Keratinocyte (primary cell): ENCODE results near the gene MYL5. TPM values are rescaled to one million over a fixed set of nuclear protein-coding genes. Genes with fewer than 3 reads are reported as not detected.

Experiments
- DNase-seq: peaks from one replicate; pipeline ENCODE4 v3.0.0-alpha.2; 2011; ENCODE audit warnings: low read depth, missing footprints, low spot score
- FAIRE-seq: peaks from 2 replicates; lab custom pipeline; 2011; peaks lifted over from hg19 to GRCh38; lab: Jason Lieb, UNC
- H2AFZ ChIP-seq: 2 replicates; pipeline ENCODE4 v1.6.0; 2012; ENCODE audit warnings: low read length, control low read depth, inconsistent platforms; ENCODE audit not compliant: control insufficient read depth
- H3K27ac ChIP-seq: 2 replicates; pipeline ENCODE4 v1.5.1; 2011; ENCODE audit warnings: low read length; ENCODE audit not compliant: control insufficient read depth, insufficient read depth
- H3K27me3 ChIP-seq: 3 replicates; pipeline ENCODE4 v1.6.0; 2011; ENCODE audit warnings: low read length; ENCODE audit not compliant: control insufficient read depth, insufficient read depth; ENCODE audit errors: extremely low read depth
- H3K36me3 ChIP-seq, 2 experiments: 2 replicates in 1 of 2; 3 replicates in 1 of 2; pipeline ENCODE4 v1.5.1; 2011; ENCODE audit warnings: low read length in 2 of 2, mild to moderate bottlenecking in 1 of 2; ENCODE audit not compliant: control insufficient read depth in 2 of 2, insufficient read depth in 2 of 2; ENCODE audit errors: extremely low read depth in 1 of 2
- H3K4me1 ChIP-seq: 3 replicates; pipeline ENCODE4 v1.5.1; 2011; ENCODE audit warnings: low read length; ENCODE audit not compliant: control insufficient read depth, insufficient read depth; ENCODE audit errors: extremely low read depth
- H3K4me2 ChIP-seq: 3 replicates; pipeline ENCODE4 v1.6.0; 2011; ENCODE audit warnings: low read depth, low read length; ENCODE audit not compliant: control insufficient read depth, insufficient read depth; ENCODE audit errors: extremely low read depth
- H3K4me3 ChIP-seq, 3 experiments: fragments of 200-600 bp in 1 of 3; sonication (generic) in 1 of 3; 2 replicates in 2 of 3; 3 replicates in 1 of 3; pipeline ENCODE4 v1.5.1; 2011 to 2016; ENCODE audit warnings: low read length in 3 of 3, mild to moderate bottlenecking in 3 of 3, control low read depth in 2 of 3, inconsistent platforms in 1 of 3, low read depth in 1 of 3, mixed read lengths in 1 of 3, mixed run types in 1 of 3, moderate library complexity in 1 of 3; ENCODE audit not compliant: control insufficient read depth in 2 of 3, insufficient read depth in 2 of 3; ENCODE audit errors: extremely low read depth in 1 of 3
- H3K79me2 ChIP-seq: 2 replicates; pipeline ENCODE4 v1.6.0; 2012; ENCODE audit warnings: low read length; ENCODE audit not compliant: control insufficient read depth, insufficient read depth
- H3K9ac ChIP-seq: 3 replicates; pipeline ENCODE4 v1.6.0; 2011; ENCODE audit warnings: low read length; ENCODE audit not compliant: control insufficient read depth, insufficient read depth; ENCODE audit errors: extremely low read depth
- H3K9me1 ChIP-seq: 3 replicates; pipeline ENCODE4 v1.6.0; 2011; ENCODE audit warnings: low read length; ENCODE audit not compliant: control insufficient read depth, insufficient read depth; ENCODE audit errors: extremely low read depth
- H3K9me3 ChIP-seq: 2 replicates; pipeline ENCODE4 v1.5.1; 2012; ENCODE audit warnings: low read depth, low read length; ENCODE audit not compliant: control insufficient read depth
- H4K20me1 ChIP-seq: 3 replicates; pipeline ENCODE4 v1.6.0; 2011; ENCODE audit warnings: low read length; ENCODE audit not compliant: control insufficient read depth, insufficient read depth; ENCODE audit errors: extremely low read depth
- CTCF ChIP-seq, 3 experiments: IDR thresholded peaks in 1 of 3; conservative IDR thresholded peaks in 1 of 3; optimal IDR thresholded peaks in 1 of 3; 2 replicates in 2 of 3; 3 replicates in 1 of 3; pipeline versions ENCODE3 to v1.5.1; 2011; ENCODE audit warnings: low read length in 3 of 3, mild to moderate bottlenecking in 3 of 3, moderate library complexity in 2 of 3, control low read depth in 1 of 3, inconsistent platforms in 1 of 3; ENCODE audit not compliant: insufficient read depth in 2 of 3; ENCODE audit errors: extremely low read depth in 1 of 3
- EZH2 ChIP-seq: IDR thresholded peaks from one replicate; pipeline ENCODE4 v1.6.1; 2012; ENCODE audit warnings: inconsistent platforms, mild to moderate bottlenecking, low read length, moderate library complexity
- dilution Hi-C: fragments of 300-500 bp; cut with MboI; formaldehyde crosslinking; loops from one replicate; pipeline ENCODE4 v1.7.0; 2020; ENCODE audit warnings: low sequenced_read_pairs; ENCODE audit not compliant: extremely low pct_ligation_motif_present
- polyA plus RNA-seq, 5 experiments: library from polyadenylated mRNA; depleted of rRNA in 3 of 5; stranded (reverse) in 3 of 5; stranded (forward) in 1 of 5; unstranded in 1 of 5; fragments of >200 nt; gene quantifications; 1 replicate in 1 of 5; 2 replicates in 3 of 5; 3 replicates in 1 of 5; pipeline versions ENCODE4 v1.2.1 to v1.2.3, GENCODE V29; 2011 to 2012; ENCODE audit warnings: missing spikeins in 2 of 5, low read depth in 1 of 5, low replicate concordance in 1 of 5

The MYL5 gene
- polyA plus RNA-seq, 1 donor (not counting 4 experiments of a cell fraction or from before 2014, with no cell fraction given): 8.0 TPM

GRCh38 chr4:688854-689681 lies 14.7 kb downstream of the MYL5 start, which contains the start of gene SLC49A3:
Gene SLC49A3 (minus strand): TSS chr4:689151. CDS start chr4:689127, 24 bp downstream.
- no peaks in the 10 kb centered on the region for H3K9me1 ChIP-seq
- peaks cover 6% of the 10 kb centered on the region for H3K4me1 ChIP-seq
- no peaks in the 10 kb centered on the region for H4K20me1 ChIP-seq
- no peak within 1 kb of the TSS for H3K27ac ChIP-seq
- no peak within 1 kb of the TSS for H3K4me3 ChIP-seq
- H3K27me3 ChIP-seq: peaks cover 11% of the 10 kb centered on the region
- H3K79me2 ChIP-seq: no peaks in the 10 kb centered on the region
- FAIRE-seq (no peak), DNase-seq (no peak)
- H3K4me2 ChIP-seq: no peak within 1 kb of the TSS
- TF ChIP-seq EZH2 (no peak), CTCF (optimal IDR thresholded peaks at IDR 0.05 in 1 of 3, IDR thresholded peaks at IDR 0.05 in 1 of 3, conservative IDR thresholded peaks at IDR 0.05 in 1 of 3; ENCODE audit: extremely low read depth in 1 of 3, insufficient read depth in 2 of 3, low read length in 3 of 3) (no peak)
- H2AFZ ChIP-seq: no peak within 1 kb of the TSS
- no peaks in the 10 kb centered on the region for H3K36me3 ChIP-seq
- no peaks in the 10 kb centered on the region for H3K9me3 ChIP-seq
- dilution Hi-C loops: no loop called here
- no peak within 1 kb of the TSS for H3K9ac ChIP-seq

DNA sequence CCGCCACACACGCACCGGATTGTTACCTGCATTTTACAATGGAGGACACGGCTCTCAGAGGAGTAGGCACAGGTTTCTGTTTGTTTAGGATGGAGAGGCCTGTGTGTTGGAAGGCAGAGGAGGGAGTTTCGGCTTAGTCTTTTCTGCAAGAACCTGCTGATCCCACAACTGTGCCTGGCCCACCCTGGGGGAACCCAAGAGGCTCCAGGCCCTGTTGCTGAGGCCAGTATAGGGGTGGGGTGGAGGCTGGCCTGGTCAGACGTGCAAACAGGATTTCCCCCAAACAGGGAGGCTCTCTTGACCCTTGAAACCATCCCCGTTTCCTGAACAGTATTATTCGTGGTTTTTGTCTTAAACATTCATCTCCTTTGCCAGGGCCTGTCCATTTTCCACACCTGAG lies 15.4 kb downstream of the MYL5 start:
- Histone ChIP-seq H3K4me1 (peaks cover 6% of the 10 kb centered on the region), H3K27ac (no peak overlapping the region), H2AFZ (no peak overlapping the region), H3K36me3 (no peaks in the 10 kb centered on the region), H3K27me3 (peaks cover 11% of the 10 kb centered on the region), H3K9me1 (no peaks in the 10 kb centered on the region), H3K4me2 (no peak overlapping the region), H4K20me1 (no peaks in the 10 kb centered on the region), H3K9ac (no peak overlapping the region), H3K9me3 (no peaks in the 10 kb centered on the region), H3K79me2 (no peaks in the 10 kb centered on the region), H3K4me3 (no peak overlapping the region)
- no peak for FAIRE-seq
- DNase-seq: no peak
- dilution Hi-C loops: no loop called here
- no peak for TF ChIP-seq EZH2
- TF ChIP-seq CTCF (optimal IDR thresholded peaks at IDR 0.05 in 1 of 3, IDR thresholded peaks at IDR 0.05 in 1 of 3, conservative IDR thresholded peaks at IDR 0.05 in 1 of 3; ENCODE audit: extremely low read depth in 1 of 3, insufficient read depth in 2 of 3, low read length in 3 of 3): no peak
